DND-41 (cell line): Measurements from ENCODE around the gene MSANTD2.

Experiments used
- EZH2 ChIP-seq: IDR thresholded peaks from 3 replicates; pipeline ENCODE4 v1.6.1; 2012; ENCODE audit warnings: borderline replicate concordance, low read depth, mild to moderate bottlenecking, moderate library complexity, low read length, inconsistent platforms; ENCODE audit not compliant: severe bottlenecking
- TF ChIP-seq, protein P1 (sequence below): IDR thresholded peaks from 2 replicates; pipeline ENCODE4 v1.5.1; 2012; ENCODE audit warnings: borderline replicate concordance, low read length, moderate library complexity, mild to moderate bottlenecking; ENCODE audit not compliant: poor library complexity, severe bottlenecking; ENCODE audit errors: extremely low read depth

DNA sequence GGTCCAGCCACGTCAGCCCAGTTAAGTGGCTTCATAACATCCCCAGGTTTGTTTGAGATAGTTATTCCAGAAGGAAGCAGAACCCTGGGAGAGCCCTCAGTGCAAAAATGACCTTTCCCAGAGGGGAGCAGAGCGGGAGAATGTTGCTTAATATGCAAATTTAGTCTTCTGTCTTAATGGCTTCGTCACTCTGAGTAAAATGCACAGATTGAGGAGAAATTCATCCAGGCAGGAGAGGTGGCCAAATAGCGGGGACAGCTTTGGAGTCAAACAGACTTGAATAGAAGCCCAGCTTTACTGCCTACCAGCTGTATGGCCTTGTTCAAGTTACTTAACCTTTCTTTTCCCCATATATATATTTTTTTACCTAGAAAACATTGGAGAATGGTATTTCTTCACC, 72.7 kb downstream of the MSANTD2 start:
- TF ChIP-seq, protein P1, sequence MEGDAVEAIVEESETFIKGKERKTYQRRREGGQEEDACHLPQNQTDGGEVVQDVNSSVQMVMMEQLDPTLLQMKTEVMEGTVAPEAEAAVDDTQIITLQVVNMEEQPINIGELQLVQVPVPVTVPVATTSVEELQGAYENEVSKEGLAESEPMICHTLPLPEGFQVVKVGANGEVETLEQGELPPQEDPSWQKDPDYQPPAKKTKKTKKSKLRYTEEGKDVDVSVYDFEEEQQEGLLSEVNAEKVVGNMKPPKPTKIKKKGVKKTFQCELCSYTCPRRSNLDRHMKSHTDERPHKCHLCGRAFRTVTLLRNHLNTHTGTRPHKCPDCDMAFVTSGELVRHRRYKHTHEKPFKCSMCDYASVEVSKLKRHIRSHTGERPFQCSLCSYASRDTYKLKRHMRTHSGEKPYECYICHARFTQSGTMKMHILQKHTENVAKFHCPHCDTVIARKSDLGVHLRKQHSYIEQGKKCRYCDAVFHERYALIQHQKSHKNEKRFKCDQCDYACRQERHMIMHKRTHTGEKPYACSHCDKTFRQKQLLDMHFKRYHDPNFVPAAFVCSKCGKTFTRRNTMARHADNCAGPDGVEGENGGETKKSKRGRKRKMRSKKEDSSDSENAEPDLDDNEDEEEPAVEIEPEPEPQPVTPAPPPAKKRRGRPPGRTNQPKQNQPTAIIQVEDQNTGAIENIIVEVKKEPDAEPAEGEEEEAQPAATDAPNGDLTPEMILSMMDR, result no peak
- no peak for TF ChIP-seq EZH2
